ENCODE measurements around the gene DUS4L. TPM values are rescaled to one million over a fixed set of nuclear protein-coding genes. Genes with fewer than 3 reads are reported as not detected.

Gene DUS4L
- total and polyA plus RNA-seq, 2 of the 13 experiments (the other 11 are each of a cell fraction or from before 2014, with no cell fraction given) = 5.6 to 9.8 TPM

GRCh38 chr7:107563775-107564552 is at the start of gene DUS4L, which contains the start of gene COG5 (continued):
- TF ChIP-seq ZNF703 (CRISPR knock-in tag; IDR thresholded peaks at IDR 0.05; ENCODE audit: borderline replicate concordance) (no peak), ZKSCAN8 (CRISPR knock-in tag; IDR thresholded peaks at IDR 0.05; ENCODE audit: borderline replicate concordance) (peak; percentile 69; the same call in 1 of the 2 replicates), ZNF460 (CRISPR knock-in tag; IDR thresholded peaks at IDR 0.05; ENCODE audit: borderline replicate concordance) (peak; percentile 32; the same call in 1 of the 2 replicates), NFYB (CRISPR knock-in tag; IDR thresholded peaks at IDR 0.05) (peak; percentile 23; the same call in 1 of the 2 replicates), ZNF3 (CRISPR knock-in tag; IDR thresholded peaks at IDR 0.05) (no peak), EEA1 (CRISPR knock-in tag; IDR thresholded peaks at IDR 0.05; ENCODE audit: borderline replicate concordance) (no peak), CC2D1A (CRISPR knock-in tag; IDR thresholded peaks at IDR 0.05) (no peak), ZNF484 (CRISPR knock-in tag; IDR thresholded peaks at IDR 0.05; ENCODE audit: borderline replicate concordance, low read depth) (no peak), CBX2 (IDR thresholded peaks at IDR 0.05; ENCODE audit: low read depth, low read length) (no peak), CBX2 (CRISPR knock-in tag; IDR thresholded peaks at IDR 0.05; ENCODE audit: low read depth) (no peak; the same call in 1 of the 2 replicates), ZNF326 (CRISPR knock-in tag; IDR thresholded peaks at IDR 0.05; ENCODE audit: borderline replicate concordance) (no peak), PAX8 (CRISPR knock-in tag; IDR thresholded peaks at IDR 0.05; ENCODE audit: borderline replicate concordance) (peak; percentile 66; the same call in 1 of the 2 replicates), ZNF513 (CRISPR knock-in tag; conservative IDR thresholded peaks at IDR 0.05) (no peak), RBAK (CRISPR knock-in tag; IDR thresholded peaks at IDR 0.05) (no peak), ZNF724P (CRISPR knock-in tag; IDR thresholded peaks at IDR 0.05; ENCODE audit: borderline replicate concordance) (peak; percentile 89; the same call in 1 of the 2 replicates), ZC3H4 (CRISPR knock-in tag; IDR thresholded peaks at IDR 0.05; ENCODE audit: borderline replicate concordance) (no peak), TEAD2 (CRISPR knock-in tag; IDR thresholded peaks at IDR 0.05) (no peak), HNF1A (IDR thresholded peaks at IDR 0.05; ENCODE audit: low read depth) (no peak), HNF1A (CRISPR knock-in tag; IDR thresholded peaks at IDR 0.05; ENCODE audit: borderline replicate concordance) (peak; percentile 46; the same call in 1 of the 2 replicates), THAP11 (CRISPR knock-in tag; IDR thresholded peaks at IDR 0.05) (peak; percentile 88), SMARCC2 (IDR thresholded peaks at IDR 0.05) (no peak)
- TF ChIP-seq, protein P1, sequence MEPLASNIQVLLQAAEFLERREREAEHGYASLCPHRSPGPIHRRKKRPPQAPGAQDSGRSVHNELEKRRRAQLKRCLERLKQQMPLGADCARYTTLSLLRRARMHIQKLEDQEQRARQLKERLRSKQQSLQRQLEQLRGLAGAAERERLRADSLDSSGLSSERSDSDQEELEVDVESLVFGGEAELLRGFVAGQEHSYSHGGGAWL (CRISPR knock-in tag; IDR thresholded peaks at IDR 0.05) = peak; percentile 86
